ENCODE measurements around the gene NOSTRIN. TPM values are rescaled to one million over a fixed set of nuclear protein-coding genes. Genes with fewer than 3 reads are reported as not detected.
"Not testable (repeated sequence)": the region's sequence is repeated elsewhere in the genome, so short reads cannot be mapped to it uniquely, and the experiment has no call there.

NOSTRIN gene
- total RNA-seq, 1 donor from 2014 or later: not detected

- intact Hi-C loops (cut with micrococcal nuclease): no loop called here
These were observed 14.6 kb upstream of the NOSTRIN start for GRCh38 chr2:168787782-168788376.

DNA sequence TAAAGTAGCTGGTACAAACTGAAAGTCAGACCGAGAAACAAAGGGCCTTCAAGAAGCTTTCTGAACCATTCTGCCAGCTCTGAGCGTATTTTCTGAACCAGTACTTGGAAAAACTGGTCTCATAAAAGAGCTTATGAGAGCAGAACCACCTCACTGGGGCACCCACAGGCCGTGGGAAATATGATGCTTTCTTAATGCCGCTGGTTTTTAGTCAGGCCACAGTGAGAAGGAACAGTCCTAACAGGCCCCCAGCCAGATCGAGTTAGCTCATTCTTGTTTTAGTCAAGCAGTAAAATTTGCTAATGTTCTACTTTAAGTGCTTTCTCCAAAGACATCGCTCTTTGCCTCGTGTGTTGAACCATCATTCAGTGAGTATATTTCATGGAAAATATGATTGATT, 12.7 kb upstream of the NOSTRIN start:
- intact Hi-C loops (cut with micrococcal nuclease): no loop called here

- intact Hi-C loops (cut with micrococcal nuclease): no loop called here
These were observed 12.1 kb upstream of the NOSTRIN start for GRCh38 chr2:168790226-168790902.

GRCh38 chr2:168791140-168791539, 11.3 kb upstream of the NOSTRIN start:
- intact Hi-C loops (cut with micrococcal nuclease): not testable (repeated sequence)

- intact Hi-C loops (cut with micrococcal nuclease): no loop called here
These were observed 8.8 kb upstream of the NOSTRIN start for GRCh38 chr2:168793596-168793995.

DNA sequence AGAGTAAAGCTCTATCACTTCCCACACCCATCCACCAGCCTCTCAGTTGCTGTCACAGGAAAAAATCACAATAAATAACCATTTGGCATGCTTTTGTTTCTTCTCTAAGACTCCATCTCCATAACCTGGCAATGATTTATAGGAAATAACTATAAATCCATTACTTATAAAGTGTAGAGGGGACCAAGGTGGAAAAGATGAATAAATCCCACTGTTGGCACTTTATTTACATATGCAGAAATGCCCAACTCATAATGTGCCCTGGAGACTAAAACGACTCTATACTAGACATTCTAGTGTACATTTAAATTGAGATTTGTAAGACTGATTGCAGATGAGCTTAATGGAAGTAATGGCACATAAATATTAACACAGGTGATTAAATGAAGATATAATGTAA, 7.5 kb upstream of the NOSTRIN start:
- intact Hi-C loops (cut with micrococcal nuclease): no loop called here

GRCh38 chr2:168796090-168796577, 6.3 kb upstream of the NOSTRIN start:
- intact Hi-C loops (cut with micrococcal nuclease): no loop called here

DNA sequence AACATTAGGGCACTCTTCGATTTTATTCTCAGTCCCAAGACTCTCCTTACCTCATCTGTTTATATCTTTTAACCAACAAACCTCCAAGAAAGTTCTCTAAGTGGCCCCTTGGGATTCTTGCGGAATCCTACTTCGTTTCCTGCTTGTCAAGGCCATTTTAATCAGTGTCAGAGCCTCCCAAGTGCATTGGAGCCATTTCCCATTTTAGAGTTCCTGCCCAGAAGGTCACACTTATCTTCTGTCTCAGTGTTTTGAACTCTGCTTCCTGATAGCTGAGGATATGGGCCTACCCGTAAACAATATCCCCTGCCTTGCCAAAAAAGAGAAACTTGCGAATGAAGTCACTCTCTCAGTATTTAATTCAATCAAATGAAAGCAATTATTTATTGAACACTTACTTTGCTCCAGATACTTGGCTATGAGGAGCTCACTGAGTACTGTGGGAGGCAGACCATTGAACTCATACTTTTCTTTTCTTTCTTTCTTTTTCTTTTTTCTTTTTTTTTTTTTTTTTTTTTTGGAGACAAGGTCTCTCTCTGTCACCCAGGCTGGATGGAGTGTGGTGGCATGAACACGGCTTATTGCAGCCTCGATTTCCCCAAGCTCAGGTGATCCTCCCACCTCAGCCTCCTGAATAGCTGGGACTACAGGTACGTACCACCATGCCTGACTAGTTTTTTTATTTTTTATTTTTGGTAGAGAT, 5.7 kb upstream of the NOSTRIN start:
- intact Hi-C loops (cut with micrococcal nuclease): no loop called here

DNA sequence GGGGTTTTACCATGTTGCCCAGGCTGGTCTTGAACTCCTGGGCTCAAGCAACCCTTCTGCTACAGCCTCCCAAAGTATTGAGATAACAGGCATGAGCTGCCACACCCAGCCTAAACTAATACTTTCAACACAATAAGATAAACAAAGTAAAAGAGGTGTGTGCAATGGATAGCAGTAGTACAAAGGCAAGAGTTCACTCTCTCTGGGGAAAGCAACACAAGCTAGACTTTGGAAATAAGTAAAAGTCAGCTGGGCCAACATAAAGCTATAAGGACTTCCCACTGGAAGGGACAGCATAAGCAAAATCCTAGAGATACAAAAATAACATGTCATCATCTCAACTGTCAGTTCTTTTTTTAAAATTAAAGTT, 5.2 kb upstream of the NOSTRIN start:
- intact Hi-C loops (cut with micrococcal nuclease): no loop called here

GRCh38 chr2:168798076-168798887, 4.2 kb upstream of the NOSTRIN start:
- intact Hi-C loops (cut with micrococcal nuclease): no loop called here

GRCh38 chr2:168798888-168799410, 3.5 kb upstream of the NOSTRIN start:
- intact Hi-C loops (cut with micrococcal nuclease): no loop called here

DNA sequence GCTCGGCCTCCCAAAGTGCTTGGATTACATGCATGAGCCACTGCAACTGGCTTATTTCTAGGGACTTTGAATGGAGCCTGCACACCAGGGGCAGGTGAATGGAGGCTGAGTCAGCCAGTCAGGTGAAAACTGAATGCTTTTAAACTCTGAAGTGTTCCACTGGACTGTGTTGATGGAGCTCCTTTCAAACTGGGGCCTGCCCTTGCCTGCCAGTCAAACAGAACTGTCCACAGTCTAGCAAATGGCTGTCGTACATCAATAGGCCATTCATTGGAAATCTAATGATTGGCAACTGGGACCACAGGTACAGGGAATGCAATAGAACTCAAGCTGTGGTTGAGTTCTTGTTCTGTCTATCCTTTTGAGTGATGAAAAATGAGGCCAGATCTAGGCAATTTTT, 966 bp upstream of the NOSTRIN start:
- intact Hi-C loops (cut with micrococcal nuclease): no loop called here

DNA sequence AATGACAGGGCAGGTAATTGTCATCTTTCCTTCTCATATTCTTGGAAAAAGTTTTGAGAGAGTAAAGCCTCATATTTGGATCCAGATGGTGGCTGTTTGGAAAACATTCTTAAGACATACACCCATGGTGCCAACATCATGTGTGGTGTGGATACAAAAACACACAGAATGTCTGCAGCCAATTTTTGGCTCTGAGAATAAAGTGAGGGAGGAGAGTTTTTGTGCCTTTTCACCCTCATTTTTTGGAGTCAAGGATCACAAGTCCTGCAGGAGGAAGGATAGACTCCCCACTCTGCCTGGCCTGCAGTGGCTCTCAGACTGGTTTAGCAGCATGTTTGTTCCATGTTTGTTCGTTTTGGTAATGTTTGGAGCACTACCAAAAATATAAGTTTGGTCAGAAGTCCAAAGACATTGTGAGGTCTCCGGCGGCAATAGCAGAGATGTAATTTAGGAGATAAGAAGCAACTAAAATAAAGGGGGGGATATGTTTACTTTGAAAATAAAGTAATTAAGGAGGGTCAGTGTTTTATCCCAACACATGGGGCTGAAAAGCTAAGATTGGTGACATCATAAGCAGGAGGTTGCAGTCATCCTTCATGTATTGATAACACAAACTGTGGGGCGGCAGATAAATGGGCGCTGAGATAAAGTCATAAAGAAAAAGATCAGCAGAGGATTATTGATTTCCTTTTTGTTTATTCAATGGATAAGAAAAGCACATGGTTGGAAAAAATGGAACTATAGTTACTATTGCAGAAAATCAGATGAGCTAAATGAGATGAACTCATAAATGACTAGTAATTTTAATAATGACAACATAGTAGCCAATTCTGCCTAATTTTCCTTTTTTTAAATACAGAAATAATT, 655 bp downstream of the NOSTRIN start:
- intact Hi-C loops (cut with micrococcal nuclease): no loop called here

- intact Hi-C loops (cut with micrococcal nuclease): no loop called here
These were observed 1.8 kb downstream of the NOSTRIN start for GRCh38 chr2:168804214-168804613.

- intact Hi-C loops (cut with micrococcal nuclease): no loop called here
These were observed 3.2 kb downstream of the NOSTRIN start for GRCh38 chr2:168805615-168806014.

DNA sequence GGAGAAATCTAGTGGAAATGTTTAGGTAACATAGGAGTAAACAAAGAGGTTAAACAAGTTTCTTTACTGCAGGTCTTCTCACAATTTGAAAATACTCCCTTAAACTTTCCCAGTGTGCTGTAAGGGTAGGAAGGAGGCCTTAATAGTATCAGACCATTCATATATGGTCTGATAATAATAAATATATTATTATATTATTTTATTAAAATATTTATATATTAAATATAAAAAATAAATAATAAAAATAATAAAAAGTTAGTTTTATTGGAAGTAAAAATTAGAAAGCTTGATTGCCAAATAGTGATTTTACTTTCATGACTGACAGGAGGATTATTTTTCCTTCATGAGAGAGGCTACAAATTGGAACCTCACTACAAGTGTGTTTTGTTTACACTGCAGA, 7.1 kb downstream of the NOSTRIN start:
- intact Hi-C loops (cut with micrococcal nuclease): no loop called here

- intact Hi-C loops (cut with micrococcal nuclease): no loop called here
These were observed 7.8 kb downstream of the NOSTRIN start for GRCh38 chr2:168810235-168810634.

DNA sequence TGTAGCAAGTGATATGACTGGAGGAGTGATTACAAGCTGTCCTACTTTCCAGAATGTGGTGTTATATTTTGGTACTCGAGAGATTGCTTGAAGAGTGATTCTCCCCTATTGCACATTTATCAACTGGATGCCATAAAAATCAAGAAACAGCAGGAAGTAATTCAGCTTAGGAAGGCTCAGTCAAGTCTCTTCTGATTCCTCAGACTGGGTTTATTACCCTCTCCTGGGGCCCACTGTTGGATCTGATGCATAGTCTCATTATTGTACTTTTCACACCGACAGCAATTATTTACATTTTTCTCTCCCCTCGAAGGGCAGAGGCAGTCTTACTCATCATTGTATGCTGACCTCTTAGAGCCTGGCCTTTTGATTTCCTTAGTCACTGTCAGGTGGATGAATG, 9.3 kb downstream of the NOSTRIN start:
- intact Hi-C loops (cut with micrococcal nuclease): no loop called here

GRCh38 chr2:168814046-168814445, 11.6 kb downstream of the NOSTRIN start:
- intact Hi-C loops (cut with micrococcal nuclease): no loop called here

Measured in T-helper 1 cell treated with Interleukin-12 subunit alpha and Interleukin-12 subunit beta and Interleukin-4 antibody, amounts not matched to agents 30 ng/mL and 1 ng/mL, for 36 hours (primary cell).